IPS-NIHi7 (cell line): ENCODE results near the gene SLC25A26.
A peak's percentile ranks its signal among the peaks of the same experiment; 100 is the strongest.

Experiments
- DNase-seq: peaks from one replicate; pipeline ENCODE4 v3.0.0; 2012; ENCODE audit warnings: mixed read lengths; ENCODE audit errors: extremely low spot score

SLC25A26 gene

GRCh38 chr3:66227051-66227450 is 6.2 kb downstream of the SLC25A26 start:
- DNase-seq, result no peak

DNA sequence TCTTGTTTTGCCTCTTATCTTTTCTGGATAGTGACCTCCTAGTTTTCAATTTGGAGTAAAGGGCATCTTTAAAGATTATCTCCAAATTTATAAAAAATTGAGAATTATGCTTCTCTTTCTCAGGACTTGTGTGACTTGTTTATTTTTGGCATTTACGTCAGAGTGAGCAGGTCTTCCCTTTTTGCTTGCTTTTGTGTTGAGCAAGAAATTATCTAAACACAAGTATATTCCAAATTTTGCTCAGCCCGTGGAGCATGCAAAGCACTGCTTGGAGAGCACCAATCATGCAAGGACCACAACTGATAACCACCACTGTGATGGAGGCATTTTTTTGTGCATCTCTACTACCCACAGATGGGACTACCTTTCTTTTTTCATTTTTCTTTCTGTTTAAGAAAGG is 7.1 kb downstream of the SLC25A26 start:
- DNase-seq, result no peak

- DNase-seq, result no peak
Measured at GRCh38 chr3:66228707-66229106, 7.9 kb downstream of the SLC25A26 start.

GRCh38 chr3:66229931-66230330 is 9.1 kb downstream of the SLC25A26 start:
- DNase-seq, result no peak

DNA sequence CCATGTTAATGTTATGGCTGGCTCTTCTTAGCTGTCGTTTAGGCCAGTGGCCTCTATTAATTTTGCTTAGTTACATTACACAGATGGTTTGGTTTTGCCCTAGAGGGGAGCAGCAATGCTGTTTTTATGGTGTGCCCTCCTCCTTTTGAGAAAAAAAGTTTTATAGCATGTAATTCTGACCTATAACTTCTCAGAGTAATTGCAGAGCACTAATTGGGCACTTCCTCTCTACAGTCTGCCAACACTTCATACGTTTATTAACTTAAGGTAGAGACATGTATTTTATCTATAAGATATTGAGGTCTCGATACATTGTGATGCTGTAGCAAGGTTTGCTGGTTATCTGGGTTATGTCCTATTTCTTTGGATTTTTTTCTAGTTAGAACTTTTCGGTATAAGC is 12.2 kb downstream of the SLC25A26 start:
- DNase-seq, result no peak

DNA sequence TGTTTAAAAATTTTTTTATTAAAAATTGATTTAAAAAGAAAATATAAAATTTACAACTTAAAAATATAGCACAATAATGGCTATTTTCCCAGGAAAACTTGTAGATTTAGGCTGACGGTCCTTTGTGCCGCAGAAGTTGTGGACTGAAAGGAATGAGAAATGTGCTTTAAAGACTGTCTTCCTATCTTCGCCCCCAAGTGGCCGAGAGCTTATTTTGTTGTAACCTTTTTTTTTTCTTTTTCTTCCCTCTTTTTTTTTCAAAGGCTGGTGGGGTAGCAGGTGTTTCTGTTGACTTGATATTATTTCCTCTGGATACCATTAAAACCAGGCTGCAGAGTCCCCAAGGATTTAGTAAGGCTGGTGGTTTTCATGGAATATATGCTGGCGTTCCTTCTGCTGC is 15.5 kb downstream of the SLC25A26 start:
- peak; percentile 62 for DNase-seq

DNA sequence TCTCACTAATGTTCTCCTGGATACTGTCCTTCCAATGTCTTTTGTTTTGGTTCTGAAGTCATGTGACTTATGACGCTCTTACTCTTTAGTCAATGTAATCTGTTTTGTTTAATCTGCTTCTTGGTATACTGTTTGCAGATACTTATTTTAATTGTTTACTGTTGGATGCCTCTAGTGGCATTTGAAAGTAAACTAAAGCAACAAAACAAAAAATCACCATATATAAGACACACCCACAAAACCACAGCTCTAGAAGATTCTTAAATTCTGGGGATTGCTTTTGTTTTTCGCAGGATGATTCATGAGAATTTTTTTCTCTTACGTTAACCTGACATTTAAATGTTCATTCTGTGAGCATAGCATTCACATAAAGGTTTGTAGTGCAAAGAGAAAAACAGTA is 16.8 kb downstream of the SLC25A26 start:
- no peak for DNase-seq

- DNase-seq, result no peak
Measured at GRCh38 chr3:66239513-66240123, 18.8 kb downstream of the SLC25A26 start.

- DNase-seq, result no peak
Measured at GRCh38 chr3:66241466-66241865, 20.7 kb downstream of the SLC25A26 start.

DNA sequence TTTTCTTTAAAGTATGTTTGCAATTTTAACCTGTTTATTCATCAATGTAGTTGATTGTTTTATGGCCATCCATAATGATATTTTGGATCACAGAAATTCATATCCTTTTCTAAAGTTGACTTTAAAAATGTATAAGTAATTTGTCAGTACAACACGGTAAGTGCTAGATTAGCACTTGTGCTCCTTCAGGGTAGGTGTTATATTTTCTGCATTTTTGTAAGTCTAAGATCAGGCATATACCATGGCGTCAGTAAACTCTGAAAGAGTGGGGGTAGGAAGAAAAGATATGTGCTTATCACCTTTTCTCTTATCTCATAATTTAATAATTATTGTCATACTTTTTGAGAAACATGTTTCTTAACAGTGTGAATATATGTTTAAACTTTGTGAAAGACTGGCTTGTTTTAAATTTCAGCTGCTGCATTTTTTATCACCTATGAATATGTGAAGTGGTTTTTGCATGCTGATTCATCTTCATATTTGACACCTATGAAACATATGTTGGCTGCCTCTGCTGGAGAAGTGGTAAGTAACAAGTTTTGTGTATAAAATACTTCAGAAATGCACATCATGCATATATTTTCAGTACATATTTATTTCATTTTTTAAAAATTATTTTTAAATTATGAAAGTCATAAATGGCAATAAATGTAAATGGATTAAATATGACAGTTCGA is 22.1 kb downstream of the SLC25A26 start:
- DNase-seq, result no peak

- no peak for DNase-seq
Measured at GRCh38 chr3:66248641-66249040, 27.8 kb downstream of the SLC25A26 start.

DNA sequence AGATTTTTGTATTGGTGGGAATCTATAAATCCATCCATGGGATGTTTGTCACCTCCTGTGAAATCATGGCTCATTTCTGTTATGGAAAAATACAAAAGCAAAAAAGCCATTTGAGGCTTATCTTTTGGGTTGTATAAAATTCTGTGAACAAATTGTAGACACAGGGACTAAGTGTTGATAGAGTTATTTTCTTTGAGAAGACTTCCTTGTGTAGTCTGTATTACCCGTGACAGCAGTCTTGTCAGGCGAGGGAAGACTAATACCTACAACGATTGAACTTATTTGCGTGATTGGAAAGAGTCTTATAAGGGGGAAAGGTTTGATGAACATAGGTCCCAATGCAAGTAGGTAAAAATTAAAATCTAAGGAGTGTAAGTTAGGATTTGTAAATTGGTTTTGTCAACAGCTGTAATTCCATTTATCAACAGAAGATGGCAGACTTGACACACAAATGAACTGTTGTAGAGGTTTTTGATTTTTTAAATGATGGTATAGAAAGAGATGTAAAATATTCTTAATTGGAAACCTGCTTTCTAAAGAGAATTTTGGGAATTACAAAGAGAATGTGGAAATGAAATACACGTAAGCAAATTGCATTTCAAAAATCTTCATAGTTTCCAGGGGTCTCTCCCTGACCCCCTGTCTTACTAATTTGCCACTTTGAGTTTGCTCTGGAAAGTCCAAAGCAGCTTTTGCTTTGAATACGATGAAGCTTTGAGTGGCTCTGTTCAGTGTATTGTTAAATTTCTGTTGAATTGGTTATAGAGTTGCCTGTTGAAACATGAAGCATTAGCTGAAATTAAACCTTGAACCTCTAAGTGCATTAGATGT is 33.2 kb downstream of the SLC25A26 start:
- no peak for DNase-seq

DNA sequence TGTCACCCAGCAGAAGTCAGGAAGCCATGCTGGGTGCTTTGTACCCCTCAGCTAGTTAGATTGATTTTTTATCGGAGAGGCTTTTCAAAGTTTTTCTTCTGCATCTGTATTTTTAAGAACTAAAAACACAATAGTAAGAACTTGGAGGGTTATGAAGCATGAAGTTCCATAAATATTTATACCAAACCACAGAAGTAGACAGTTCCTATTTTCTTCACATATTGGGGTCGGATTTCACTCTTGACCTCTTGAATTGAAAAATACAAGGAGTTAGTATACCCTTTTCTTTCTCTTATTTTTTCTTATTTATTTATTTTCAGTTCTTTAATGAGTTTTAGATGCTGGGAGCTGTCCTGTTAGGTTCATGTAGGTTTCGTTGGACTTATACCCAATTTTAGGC is 35.1 kb downstream of the SLC25A26 start:
- no peak for DNase-seq

DNA sequence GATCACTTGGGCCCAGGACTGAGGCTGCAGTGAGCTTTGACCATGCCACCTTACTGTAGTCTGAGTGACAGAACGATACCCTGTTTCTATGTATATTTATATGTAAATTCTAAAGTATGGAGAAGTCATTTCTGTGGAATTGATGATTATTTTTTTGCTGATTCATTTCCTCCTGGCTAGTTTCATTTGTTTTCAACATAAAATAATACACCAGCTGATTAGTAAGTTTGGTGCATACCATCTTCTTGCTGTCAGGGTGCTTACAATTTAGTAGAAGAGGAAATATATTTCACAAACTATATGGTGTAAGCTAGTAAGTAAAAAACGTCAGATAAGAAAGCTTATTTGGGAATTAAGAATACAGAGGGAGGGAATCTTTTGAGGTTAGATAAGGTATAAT is 36.0 kb downstream of the SLC25A26 start:
- DNase-seq, result no peak

DNA sequence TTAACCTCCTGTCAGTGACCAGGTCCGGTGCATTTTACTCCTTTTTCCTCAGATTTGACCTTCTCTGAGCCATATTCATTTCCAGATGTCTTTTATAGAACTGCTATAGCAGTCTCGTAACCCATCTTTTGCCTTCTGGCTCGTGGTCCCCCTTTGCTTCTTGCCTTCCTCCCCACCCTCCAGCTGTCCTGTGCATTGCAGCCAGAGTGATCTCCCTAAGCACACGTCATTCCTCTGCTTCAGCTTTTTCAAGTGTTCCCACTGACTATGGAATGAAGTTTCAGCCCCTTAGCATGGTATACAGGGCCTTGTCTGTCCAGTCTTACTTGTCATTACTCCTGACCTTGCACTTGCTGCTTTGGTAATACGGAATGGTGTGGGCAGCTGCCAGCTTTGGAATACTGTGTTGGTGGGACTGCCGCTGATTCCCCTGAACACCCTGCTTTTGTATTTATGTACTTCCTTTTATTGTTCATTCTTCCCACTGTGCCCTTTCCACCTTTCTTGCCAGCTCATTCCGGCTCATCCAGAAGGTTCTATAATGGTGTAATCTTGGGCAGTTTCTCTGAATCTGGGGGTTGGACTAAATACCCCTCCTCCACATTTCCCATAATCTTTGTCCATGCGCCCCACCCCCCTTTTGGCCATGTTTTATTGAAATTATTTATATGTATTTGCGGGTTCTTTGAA is 38.9 kb downstream of the SLC25A26 start:
- DNase-seq, result no peak

DNA sequence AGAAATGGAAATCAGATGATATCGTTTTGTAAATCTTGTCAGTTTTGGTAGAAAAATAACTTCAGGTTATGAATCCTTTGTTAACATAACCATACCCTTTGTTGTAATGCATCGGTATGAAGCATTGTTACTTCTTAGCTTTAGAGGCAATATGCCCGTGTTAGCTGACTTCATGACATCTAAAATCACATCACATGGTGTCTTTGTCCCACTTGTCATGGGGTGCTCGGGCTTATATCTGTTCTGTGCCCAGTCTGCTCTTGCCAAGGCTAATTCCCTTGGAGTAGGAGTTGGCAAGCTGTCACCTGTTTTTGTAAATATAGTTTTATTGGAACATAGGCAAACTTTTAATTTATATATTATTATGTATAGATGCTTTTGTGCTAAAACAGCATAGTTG is 39.6 kb downstream of the SLC25A26 start:
- no peak for DNase-seq

- DNase-seq, result no peak
Measured at GRCh38 chr3:66261355-66261754, 40.6 kb downstream of the SLC25A26 start.

DNA sequence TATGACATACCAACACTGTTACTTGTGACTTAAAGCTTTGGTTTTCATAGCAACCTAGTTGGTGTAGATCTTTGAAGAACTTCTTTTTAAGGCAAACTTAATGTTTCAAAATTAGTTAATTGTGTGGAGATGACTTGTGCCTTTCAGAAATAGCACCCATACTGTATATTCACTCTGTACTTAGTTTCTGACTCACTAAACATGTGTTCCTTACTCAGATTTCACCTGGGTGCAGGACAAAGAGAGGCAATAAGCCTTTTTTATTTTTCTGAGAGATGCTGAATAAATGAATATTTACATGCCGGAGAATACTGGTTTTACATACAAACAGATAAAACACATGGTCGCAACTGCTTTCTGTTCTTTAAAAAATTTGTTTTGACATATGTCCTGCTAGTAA is 44.8 kb downstream of the SLC25A26 start:
- DNase-seq, result no peak

DNA sequence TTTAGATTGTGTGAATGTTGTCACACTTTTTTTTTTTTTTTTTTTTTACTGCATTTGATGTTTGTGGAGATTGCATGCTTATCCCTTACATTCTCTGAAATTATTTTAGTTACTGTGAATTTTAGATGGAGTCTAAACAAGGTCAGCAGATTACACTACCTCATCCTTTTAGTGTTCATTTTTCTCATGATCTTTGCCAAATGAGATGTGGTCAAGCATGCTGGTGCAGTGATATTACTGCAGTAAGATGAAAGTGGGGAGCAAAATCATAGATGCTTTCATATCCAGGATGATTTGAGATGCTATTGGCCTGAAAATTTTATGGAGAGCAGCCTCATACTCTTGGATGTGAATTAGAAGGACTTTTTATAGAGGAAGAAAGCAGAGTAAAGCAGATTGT is 45.8 kb downstream of the SLC25A26 start:
- DNase-seq, result no peak

DNA sequence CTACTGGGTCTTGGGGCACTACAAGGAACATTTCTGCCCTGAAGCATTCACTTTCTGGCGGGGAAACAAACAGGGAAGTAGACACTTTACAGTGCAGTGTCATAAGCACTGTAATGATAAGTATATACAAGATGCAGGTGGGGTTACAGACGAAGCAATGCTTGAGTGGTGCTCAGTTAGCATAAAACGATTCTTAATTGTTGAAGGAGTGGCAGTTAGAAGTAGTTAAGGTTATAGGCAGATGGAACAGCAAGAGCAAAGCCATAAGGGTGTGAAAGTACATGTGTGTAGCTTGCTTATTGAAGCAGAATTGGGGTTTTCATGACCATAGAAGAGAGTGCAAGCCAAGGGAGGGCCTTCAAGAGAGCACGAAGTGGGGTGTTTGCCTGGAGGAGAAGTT is 46.2 kb downstream of the SLC25A26 start:
- no peak for DNase-seq

DNA sequence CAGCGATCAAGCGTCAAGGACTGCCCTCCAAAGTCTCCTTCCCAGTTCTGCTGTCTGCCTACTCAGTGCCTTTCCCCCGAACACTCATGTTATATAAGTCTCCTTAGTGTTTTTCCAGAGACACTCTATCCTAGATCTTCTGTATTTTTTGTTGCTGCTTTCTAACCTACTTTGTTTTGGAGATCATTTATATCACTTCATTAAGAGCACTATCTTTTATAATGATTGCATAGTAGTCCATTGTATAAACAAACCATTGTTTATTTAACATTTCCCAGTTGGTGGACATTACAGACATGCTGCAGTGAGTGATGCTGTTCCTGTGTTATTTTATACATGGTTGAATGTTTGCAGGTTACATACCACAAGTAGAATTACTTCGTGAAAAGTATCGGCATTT is 47.1 kb downstream of the SLC25A26 start:
- no peak for DNase-seq

- DNase-seq, result no peak
Measured at GRCh38 chr3:66268864-66269263, 48.1 kb downstream of the SLC25A26 start.
